HepG2 (cell line): ENCODE results near the gene CST3. TPM values are rescaled to one million over a fixed set of nuclear protein-coding genes. Genes with fewer than 3 reads are reported as not detected.

Experiments
- CBFB ChIP-seq: sonication (generic); formaldehyde crosslinking; IDR thresholded peaks from 2 replicates; pipeline ENCODE4 v1.4.0; 2020; ENCODE audit warnings: missing genetic modification reagents
- ESRRA ChIP-seq: sonication (generic); formaldehyde crosslinking; IDR thresholded peaks from 2 replicates; pipeline ENCODE4 v1.5.1; 2020; ENCODE audit warnings: mild to moderate bottlenecking, low read depth, missing genetic modification reagents
- FOXP1 ChIP-seq, 2 experiments: fragments of 450-650 bp in 1 of 2; IDR thresholded peaks; 2 replicates each; pipeline ENCODE4 v1.6.1; 2017 to 2018; ENCODE audit warnings: antibody characterized with exemption in 1 of 2
- GABPA ChIP-seq, 2 experiments: IDR thresholded peaks; 2 replicates each; pipeline ENCODE4 v1.6.1; 2011 to 2016; ENCODE audit warnings: low read depth in 2 of 2, low read length in 1 of 2, missing biosample characterization in 1 of 2, missing genetic modification characterization in 1 of 2
- HDAC6 ChIP-seq: fragments of 200-600 bp; sonication (generic); IDR thresholded peaks from 2 replicates; pipeline ENCODE4 v1.7.0; 2017; ENCODE audit warnings: mild to moderate bottlenecking, antibody characterized with exemption, low read length, low read depth
- HNF4A ChIP-seq: sonication (generic); formaldehyde crosslinking; IDR thresholded peaks from 2 replicates; pipeline ENCODE4 v1.4.0; 2020; ENCODE audit warnings: missing genetic modification reagents
- HNF4G ChIP-seq, 2 experiments: sonication (generic) in 1 of 2; formaldehyde crosslinking in 1 of 2; IDR thresholded peaks; 2 replicates each; pipeline versions ENCODE4 v1.4.0 to v1.6.1; 2011 to 2020; ENCODE audit warnings: borderline replicate concordance in 2 of 2, low read depth in 2 of 2, mild to moderate bottlenecking in 2 of 2, low read length in 1 of 2, missing genetic modification reagents in 1 of 2, moderate library complexity in 1 of 2
- MED8 ChIP-seq: sonication (generic); formaldehyde crosslinking; IDR thresholded peaks from 2 replicates; pipeline ENCODE4 v1.8.1; 2023; ENCODE audit warnings: mild to moderate bottlenecking, missing genetic modification reagents; ENCODE audit not compliant: insufficient replicate concordance
- NR2C2 ChIP-seq: sonication (generic); formaldehyde crosslinking; IDR thresholded peaks from 2 replicates; pipeline ENCODE4 v1.4.0; 2020; ENCODE audit warnings: missing genetic modification reagents, mild to moderate bottlenecking, moderate library complexity, borderline replicate concordance
- RBAK ChIP-seq: sonication (generic); formaldehyde crosslinking; IDR thresholded peaks from 2 replicates; pipeline ENCODE4 v1.5.1; 2020; ENCODE audit warnings: mild to moderate bottlenecking, missing genetic modification reagents
- ZNF224 ChIP-seq: sonication (generic); formaldehyde crosslinking; IDR thresholded peaks from 2 replicates; pipeline ENCODE4 v1.5.0; 2020; ENCODE audit warnings: mild to moderate bottlenecking, missing genetic modification reagents
- ZNF256 ChIP-seq: sonication (generic); formaldehyde crosslinking; conservative IDR thresholded peaks from 2 replicates; pipeline ENCODE4 v1.4.0; 2020; ENCODE audit warnings: missing genetic modification reagents
- ZNF34 ChIP-seq: sonication (generic); formaldehyde crosslinking; IDR thresholded peaks from 2 replicates; pipeline ENCODE4 v1.4.0; 2020; ENCODE audit warnings: mild to moderate bottlenecking, missing genetic modification reagents, borderline replicate concordance
- ZNF652 ChIP-seq: IDR thresholded peaks from 2 replicates; pipeline ENCODE4 v1.6.1; 2016; ENCODE audit warnings: low read depth, borderline replicate concordance
- ZNF747 ChIP-seq: sonication (generic); formaldehyde crosslinking; IDR thresholded peaks from 2 replicates; pipeline ENCODE4 v1.8.1; 2023; ENCODE audit warnings: missing genetic modification reagents, mild to moderate bottlenecking, borderline replicate concordance
- ZSCAN21 ChIP-seq: sonication (generic); formaldehyde crosslinking; IDR thresholded peaks from 2 replicates; pipeline ENCODE4 v1.8.0; 2022; ENCODE audit warnings: mild to moderate bottlenecking, missing genetic modification reagents, moderate library complexity, borderline replicate concordance
- ZZZ3 ChIP-seq: sonication (generic); formaldehyde crosslinking; IDR thresholded peaks from 2 replicates; pipeline ENCODE4 v1.4.0; 2020; ENCODE audit warnings: missing genetic modification reagents, mild to moderate bottlenecking, borderline replicate concordance
- polyA plus RNA-seq, 8 experiments: library from polyadenylated mRNA; depleted of rRNA in 3 of 8; stranded (reverse) in 7 of 8; unstranded in 1 of 8; fragments of >200 nt; fragmentation: Illumina TruSeq in 4 of 8; extraction: Trizol in 4 of 8; gene quantifications; 2 replicates each; pipeline versions ENCODE4 v1.2.1 to v1.2.3, GENCODE V29; 2011 to 2016; ENCODE audit warnings: low read depth in 4 of 8, missing spikeins in 1 of 8, mixed read lengths in 1 of 8; ENCODE audit not compliant: insufficient read depth in 1 of 8
- total RNA-seq, 5 experiments: library from RNA; depleted of rRNA; stranded (reverse); fragments of >200 nt; fragmentation: Illumina TruSeq; extraction: Trizol; gene quantifications; 2 replicates each; pipeline ENCODE4 v1.2.3, GENCODE V29; 2016; ENCODE audit warnings: low read depth in 1 of 5
- TF ChIP-seq, protein P1 (sequence below): IDR thresholded peaks from 2 replicates; pipeline ENCODE4 v1.6.1; 2016; ENCODE audit warnings: control low read depth
- TF ChIP-seq, protein P2 (sequence below): sonication (generic); formaldehyde crosslinking; IDR thresholded peaks from 2 replicates; pipeline ENCODE4 v1.4.0; 2020; ENCODE audit warnings: low read depth, missing genetic modification reagents
- TF ChIP-seq, protein P3 (sequence below): sonication (generic); formaldehyde crosslinking; IDR thresholded peaks from 2 replicates; pipeline ENCODE4 v1.5.0; 2020; ENCODE audit warnings: mild to moderate bottlenecking, low read depth, missing genetic modification reagents, borderline replicate concordance
- TF ChIP-seq, protein P4 (sequence below): sonication (generic); formaldehyde crosslinking; IDR thresholded peaks from 2 replicates; pipeline ENCODE4 v1.8.1; 2023; ENCODE audit warnings: mild to moderate bottlenecking, missing genetic modification reagents
- TF ChIP-seq, protein P5 (sequence below): sonication (generic); formaldehyde crosslinking; IDR thresholded peaks from 2 replicates; pipeline ENCODE4 v1.4.0; 2020; ENCODE audit warnings: missing genetic modification reagents, borderline replicate concordance

CST3 gene
- total and polyA plus RNA-seq, 2 of the 13 experiments (the other 11 are each of a cell fraction or from before 2014, with no cell fraction given): 690 to 1,005 TPM

DNA sequence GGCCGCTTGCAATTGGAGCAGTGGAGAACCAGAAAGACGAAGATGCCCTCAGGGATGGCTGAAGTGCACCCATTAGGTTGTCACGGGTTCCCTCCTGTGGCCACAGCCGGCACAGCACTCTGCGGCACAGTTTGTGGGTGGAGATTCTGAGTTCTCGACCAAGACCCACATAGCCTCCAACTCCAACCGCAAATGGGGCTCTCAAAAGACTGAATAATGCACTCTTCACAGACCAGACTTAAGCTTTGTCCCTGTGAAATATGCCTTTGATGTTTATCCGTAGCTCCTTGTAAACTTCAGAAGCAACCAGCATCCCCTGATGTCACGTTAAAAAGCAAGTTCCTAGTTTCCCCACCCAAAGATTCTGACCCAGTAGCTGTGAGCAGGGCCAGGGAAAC lies 31.1 kb downstream of the CST3 start (continued):
- TF ChIP-seq HDAC6 (no peak), HNF4A (CRISPR knock-in tag) (no peak), RBAK (no peak), ZNF34 (CRISPR knock-in tag) (0 out of 2 replicates have a peak, but pooled peaks have one; percentile 63), ZZZ3 (CRISPR knock-in tag) (no peak), ZSCAN21 (CRISPR knock-in tag) (peak; percentile 73; the same call in 1 of the 2 replicates), ZNF224 (CRISPR knock-in tag) (no peak), MED8 (CRISPR knock-in tag) (no peak), ESRRA (CRISPR knock-in tag) (no peak), ZNF652 (CRISPR knock-in tag) (no peak), FOXP1 (IDR thresholded peaks at IDR 0.05) (no peak), FOXP1 (CRISPR knock-in tag; IDR thresholded peaks at IDR 0.05) (no peak), CBFB (CRISPR knock-in tag) (peak; percentile 28; the same call in 1 of the 2 replicates), GABPA (IDR thresholded peaks at IDR 0.05; ENCODE audit: low read depth, low read length) (no peak), GABPA (CRISPR knock-in tag; IDR thresholded peaks at IDR 0.05; ENCODE audit: low read depth) (no peak), HNF4G (IDR thresholded peaks at IDR 0.05; ENCODE audit: borderline replicate concordance, low read depth, low read length) (no peak), HNF4G (CRISPR knock-in tag; IDR thresholded peaks at IDR 0.05; ENCODE audit: borderline replicate concordance, low read depth) (0 out of 2 replicates have a peak, but pooled peaks have one; percentile 47), ZNF747 (CRISPR knock-in tag) (no peak), ZNF256 (no peak), NR2C2 (no peak)
- TF ChIP-seq, protein P1, sequence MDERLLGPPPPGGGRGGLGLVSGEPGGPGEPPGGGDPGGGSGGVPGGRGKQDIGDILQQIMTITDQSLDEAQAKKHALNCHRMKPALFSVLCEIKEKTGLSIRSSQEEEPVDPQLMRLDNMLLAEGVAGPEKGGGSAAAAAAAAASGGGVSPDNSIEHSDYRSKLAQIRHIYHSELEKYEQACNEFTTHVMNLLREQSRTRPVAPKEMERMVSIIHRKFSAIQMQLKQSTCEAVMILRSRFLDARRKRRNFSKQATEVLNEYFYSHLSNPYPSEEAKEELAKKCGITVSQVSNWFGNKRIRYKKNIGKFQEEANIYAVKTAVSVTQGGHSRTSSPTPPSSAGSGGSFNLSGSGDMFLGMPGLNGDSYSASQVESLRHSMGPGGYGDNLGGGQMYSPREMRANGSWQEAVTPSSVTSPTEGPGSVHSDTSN (CRISPR knock-in tag): no peak
- TF ChIP-seq, protein P2, sequence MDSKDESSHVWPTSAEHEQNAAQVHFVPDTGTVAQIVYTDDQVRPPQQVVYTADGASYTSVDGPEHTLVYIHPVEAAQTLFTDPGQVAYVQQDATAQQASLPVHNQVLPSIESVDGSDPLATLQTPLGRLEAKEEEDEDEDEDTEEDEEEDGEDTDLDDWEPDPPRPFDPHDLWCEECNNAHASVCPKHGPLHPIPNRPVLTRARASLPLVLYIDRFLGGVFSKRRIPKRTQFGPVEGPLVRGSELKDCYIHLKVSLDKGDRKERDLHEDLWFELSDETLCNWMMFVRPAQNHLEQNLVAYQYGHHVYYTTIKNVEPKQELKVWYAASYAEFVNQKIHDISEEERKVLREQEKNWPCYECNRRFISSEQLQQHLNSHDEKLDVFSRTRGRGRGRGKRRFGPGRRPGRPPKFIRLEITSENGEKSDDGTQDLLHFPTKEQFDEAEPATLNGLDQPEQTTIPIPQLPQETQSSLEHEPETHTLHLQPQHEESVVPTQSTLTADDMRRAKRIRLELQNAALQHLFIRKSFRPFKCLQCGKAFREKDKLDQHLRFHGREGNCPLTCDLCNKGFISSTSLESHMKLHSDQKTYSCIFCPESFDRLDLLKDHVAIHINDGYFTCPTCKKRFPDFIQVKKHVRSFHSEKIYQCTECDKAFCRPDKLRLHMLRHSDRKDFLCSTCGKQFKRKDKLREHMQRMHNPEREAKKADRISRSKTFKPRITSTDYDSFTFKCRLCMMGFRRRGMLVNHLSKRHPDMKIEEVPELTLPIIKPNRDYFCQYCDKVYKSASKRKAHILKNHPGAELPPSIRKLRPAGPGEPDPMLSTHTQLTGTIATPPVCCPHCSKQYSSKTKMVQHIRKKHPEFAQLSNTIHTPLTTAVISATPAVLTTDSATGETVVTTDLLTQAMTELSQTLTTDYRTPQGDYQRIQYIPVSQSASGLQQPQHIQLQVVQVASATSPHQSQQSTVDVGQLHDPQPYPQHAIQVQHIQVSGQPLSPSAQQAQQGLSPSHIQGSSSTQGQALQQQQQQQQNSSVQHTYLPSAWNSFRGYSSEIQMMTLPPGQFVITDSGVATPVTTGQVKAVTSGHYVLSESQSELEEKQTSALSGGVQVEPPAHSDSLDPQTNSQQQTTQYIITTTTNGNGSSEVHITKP (CRISPR knock-in tag): no peak
- TF ChIP-seq, protein P3, sequence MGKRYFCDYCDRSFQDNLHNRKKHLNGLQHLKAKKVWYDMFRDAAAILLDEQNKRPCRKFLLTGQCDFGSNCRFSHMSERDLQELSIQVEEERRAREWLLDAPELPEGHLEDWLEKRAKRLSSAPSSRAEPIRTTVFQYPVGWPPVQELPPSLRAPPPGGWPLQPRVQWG (CRISPR knock-in tag): no peak
- TF ChIP-seq, protein P4, sequence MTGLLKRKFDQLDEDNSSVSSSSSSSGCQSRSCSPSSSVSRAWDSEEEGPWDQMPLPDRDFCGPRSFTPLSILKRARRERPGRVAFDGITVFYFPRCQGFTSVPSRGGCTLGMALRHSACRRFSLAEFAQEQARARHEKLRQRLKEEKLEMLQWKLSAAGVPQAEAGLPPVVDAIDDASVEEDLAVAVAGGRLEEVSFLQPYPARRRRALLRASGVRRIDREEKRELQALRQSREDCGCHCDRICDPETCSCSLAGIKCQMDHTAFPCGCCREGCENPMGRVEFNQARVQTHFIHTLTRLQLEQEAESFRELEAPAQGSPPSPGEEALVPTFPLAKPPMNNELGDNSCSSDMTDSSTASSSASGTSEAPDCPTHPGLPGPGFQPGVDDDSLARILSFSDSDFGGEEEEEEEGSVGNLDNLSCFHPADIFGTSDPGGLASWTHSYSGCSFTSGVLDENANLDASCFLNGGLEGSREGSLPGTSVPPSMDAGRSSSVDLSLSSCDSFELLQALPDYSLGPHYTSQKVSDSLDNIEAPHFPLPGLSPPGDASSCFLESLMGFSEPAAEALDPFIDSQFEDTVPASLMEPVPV: no peak
- TF ChIP-seq, protein P5, sequence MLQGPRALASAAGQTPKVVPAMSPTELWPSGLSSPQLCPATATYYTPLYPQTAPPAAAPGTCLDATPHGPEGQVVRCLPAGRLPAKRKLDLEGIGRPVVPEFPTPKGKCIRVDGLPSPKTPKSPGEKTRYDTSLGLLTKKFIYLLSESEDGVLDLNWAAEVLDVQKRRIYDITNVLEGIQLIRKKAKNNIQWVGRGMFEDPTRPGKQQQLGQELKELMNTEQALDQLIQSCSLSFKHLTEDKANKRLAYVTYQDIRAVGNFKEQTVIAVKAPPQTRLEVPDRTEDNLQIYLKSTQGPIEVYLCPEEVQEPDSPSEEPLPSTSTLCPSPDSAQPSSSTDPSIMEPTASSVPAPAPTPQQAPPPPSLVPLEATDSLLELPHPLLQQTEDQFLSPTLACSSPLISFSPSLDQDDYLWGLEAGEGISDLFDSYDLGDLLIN (CRISPR knock-in tag): no peak
